GM12874 (cell line): ENCODE measurements around the gene FHIP1B.

Source experiments
- CTCF ChIP-seq: IDR thresholded peaks from 2 replicates; pipeline ENCODE4 v1.5.1; 2011; ENCODE audit warnings: low read depth, mild to moderate bottlenecking, control low read depth, low read length, moderate library complexity; ENCODE audit not compliant: insufficient read depth

The FHIP1B gene

GRCh38 chr11:6234387-6235107 is at the start of gene FHIP1B:
Gene FHIP1B, minus strand, starts transcription at chr11:6234636. Its CDS starts 10,120 bp downstream, at chr11:6224516.
- no peak for TF ChIP-seq CTCF

- no peak for TF ChIP-seq CTCF
Observed at GRCh38 chr11:6283453-6284023, 49.1 kb upstream of the FHIP1B start.

DNA sequence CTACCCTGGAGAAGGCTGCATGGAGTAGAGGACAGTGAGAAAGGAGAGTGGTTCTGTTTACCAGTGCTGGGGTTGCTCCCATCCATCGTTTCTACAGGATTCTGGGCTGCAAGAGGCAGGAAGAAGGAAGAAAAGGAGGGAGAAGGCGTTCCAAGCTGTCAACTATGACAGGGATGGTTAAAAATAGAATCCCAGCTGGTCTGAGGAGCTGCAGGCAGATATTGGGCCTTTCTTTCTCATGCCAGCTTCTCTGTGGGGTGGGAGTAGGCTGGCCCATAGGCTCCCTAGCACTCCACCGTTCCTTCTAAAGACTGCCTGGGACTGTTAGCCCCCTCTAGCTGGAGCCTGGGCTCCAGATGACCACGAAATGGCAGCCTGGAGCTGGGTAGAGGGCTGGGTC is 38.8 kb upstream of the FHIP1B start:
- no peak for TF ChIP-seq CTCF

DNA sequence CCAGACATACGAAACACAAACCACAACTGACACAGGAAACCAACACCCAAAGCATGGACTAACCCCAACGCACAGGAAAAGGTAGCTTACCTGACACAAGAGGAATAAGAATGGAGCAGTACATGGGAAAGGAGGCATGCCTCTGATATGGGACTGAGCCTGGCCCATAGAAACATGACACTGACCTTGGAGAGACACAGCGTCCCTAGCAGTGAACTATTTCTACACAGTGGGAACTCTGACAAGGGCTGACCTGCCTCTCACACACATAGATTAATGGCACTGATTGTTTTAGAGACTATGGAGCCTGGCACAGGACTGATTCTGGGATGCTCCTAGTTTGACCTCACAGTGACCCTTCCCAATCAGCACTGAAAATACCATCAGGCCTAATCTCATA is 37.2 kb upstream of the FHIP1B start:
- TF ChIP-seq CTCF, result no peak

GRCh38 chr11:6270584-6271246 is 36.3 kb upstream of the FHIP1B start:
- no peak for TF ChIP-seq CTCF

DNA sequence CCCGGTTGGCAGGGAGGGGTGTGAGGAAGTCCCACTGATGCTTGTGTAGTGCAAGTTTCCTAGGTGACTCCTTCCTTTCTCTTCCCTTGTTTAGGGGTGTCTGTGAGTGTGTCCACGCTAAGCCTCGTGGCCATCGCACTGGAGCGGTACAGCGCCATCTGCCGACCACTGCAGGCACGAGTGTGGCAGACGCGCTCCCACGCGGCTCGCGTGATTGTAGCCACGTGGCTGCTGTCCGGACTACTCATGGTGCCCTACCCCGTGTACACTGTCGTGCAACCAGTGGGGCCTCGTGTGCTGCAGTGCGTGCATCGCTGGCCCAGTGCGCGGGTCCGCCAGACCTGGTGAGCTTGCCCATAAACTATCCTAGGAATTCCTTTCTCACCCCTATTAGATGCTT is 35.6 kb upstream of the FHIP1B start:
- peak; percentile 31; the same call in 1 of the 2 replicates for TF ChIP-seq CTCF

- TF ChIP-seq CTCF, result no peak
Observed at GRCh38 chr11:6268820-6269219, 34.4 kb upstream of the FHIP1B start.
